HepG2 (cell line): ENCODE measurements around the gene BICDL1. TPM values are rescaled to one million over a fixed set of nuclear protein-coding genes. Genes with fewer than 3 reads are reported as not detected.

Experiments used
- CAMTA2 ChIP-seq: sonication (generic); formaldehyde crosslinking; IDR thresholded peaks from 2 replicates; pipeline ENCODE4 v1.4.0; 2020; ENCODE audit warnings: mild to moderate bottlenecking, missing genetic modification reagents, borderline replicate concordance
- CBX2 ChIP-seq, 2 experiments: fragments of 200-600 bp in 1 of 2; sonication (generic); formaldehyde crosslinking in 1 of 2; IDR thresholded peaks; 2 replicates each; pipeline versions ENCODE4 v1.7.0 to v1.8.1; 2018 to 2022; ENCODE audit warnings: low read depth in 2 of 2, low read length in 1 of 2, mild to moderate bottlenecking in 1 of 2, missing genetic modification reagents in 1 of 2
- FOXK1 ChIP-seq: sonication (generic); formaldehyde crosslinking; IDR thresholded peaks from 2 replicates; pipeline ENCODE4 v1.4.0; 2020; ENCODE audit warnings: low read depth, missing genetic modification reagents, borderline replicate concordance
- KLF12 ChIP-seq: sonication (generic); formaldehyde crosslinking; IDR thresholded peaks from 2 replicates; pipeline ENCODE4 v1.4.0; 2020; ENCODE audit warnings: missing genetic modification reagents, borderline replicate concordance
- RELA ChIP-seq: sonication (generic); formaldehyde crosslinking; IDR thresholded peaks from 2 replicates; pipeline ENCODE4 v1.4.0; 2020; ENCODE audit warnings: missing genetic modification reagents
- RFXANK ChIP-seq: IDR thresholded peaks from 2 replicates; pipeline ENCODE4 v1.6.1; 2016
- SOX6 ChIP-seq, 2 experiments: fragments of 450-650 bp in 1 of 2; sonication (generic) in 1 of 2; formaldehyde crosslinking in 1 of 2; IDR thresholded peaks; 2 replicates each; pipeline versions ENCODE4 v1.4.0 to v1.6.1; 2017 to 2020; ENCODE audit warnings: antibody characterized with exemption in 1 of 2, mild to moderate bottlenecking in 1 of 2, missing genetic modification reagents in 1 of 2
- SP4 ChIP-seq: sonication (generic); formaldehyde crosslinking; IDR thresholded peaks from 2 replicates; pipeline ENCODE4 v1.8.1; 2023; ENCODE audit warnings: mild to moderate bottlenecking, missing genetic modification reagents
- SRY ChIP-seq: sonication (generic); formaldehyde crosslinking; IDR thresholded peaks from 2 replicates; pipeline ENCODE4 v1.8.0; 2022; ENCODE audit warnings: mild to moderate bottlenecking, missing genetic modification reagents
- SSRP1 ChIP-seq: IDR thresholded peaks from 2 replicates; pipeline ENCODE4 v1.6.1; 2016; ENCODE audit warnings: control low read depth
- ZNF256 ChIP-seq: sonication (generic); formaldehyde crosslinking; conservative IDR thresholded peaks from 2 replicates; pipeline ENCODE4 v1.4.0; 2020; ENCODE audit warnings: missing genetic modification reagents
- ZNF264 ChIP-seq: sonication (generic); formaldehyde crosslinking; IDR thresholded peaks from 2 replicates; pipeline ENCODE4 v1.4.0; 2020; ENCODE audit warnings: missing genetic modification reagents
- ZNF296 ChIP-seq: sonication (generic); formaldehyde crosslinking; conservative IDR thresholded peaks from 2 replicates; pipeline ENCODE4 v1.5.0; 2020; ENCODE audit warnings: mild to moderate bottlenecking, missing genetic modification reagents
- ZNF660 ChIP-seq: sonication (generic); formaldehyde crosslinking; IDR thresholded peaks from 2 replicates; pipeline ENCODE4 v1.5.1; 2020; ENCODE audit warnings: mild to moderate bottlenecking, low read depth, missing genetic modification reagents, borderline replicate concordance
- ZNF766 ChIP-seq: sonication (generic); formaldehyde crosslinking; IDR thresholded peaks from 2 replicates; pipeline ENCODE4 v1.5.0; 2020; ENCODE audit warnings: missing genetic modification reagents, borderline replicate concordance
- polyA plus RNA-seq, 8 experiments: library from polyadenylated mRNA; depleted of rRNA in 3 of 8; stranded (reverse) in 7 of 8; unstranded in 1 of 8; fragments of >200 nt; fragmentation: Illumina TruSeq in 4 of 8; extraction: Trizol in 4 of 8; gene quantifications; 2 replicates each; pipeline versions ENCODE4 v1.2.1 to v1.2.3, GENCODE V29; 2011 to 2016; ENCODE audit warnings: low read depth in 4 of 8, missing spikeins in 1 of 8, mixed read lengths in 1 of 8; ENCODE audit not compliant: insufficient read depth in 1 of 8
- total RNA-seq, 5 experiments: library from RNA; depleted of rRNA; stranded (reverse); fragments of >200 nt; fragmentation: Illumina TruSeq; extraction: Trizol; gene quantifications; 2 replicates each; pipeline ENCODE4 v1.2.3, GENCODE V29; 2016; ENCODE audit warnings: low read depth in 1 of 5
- TF ChIP-seq, protein P1 (sequence below): sonication (generic); formaldehyde crosslinking; IDR thresholded peaks from 2 replicates; pipeline ENCODE4 v1.5.1; 2020; ENCODE audit warnings: mild to moderate bottlenecking, missing genetic modification reagents, borderline replicate concordance
- TF ChIP-seq, protein P2 (sequence below): sonication (generic); formaldehyde crosslinking; IDR thresholded peaks from 2 replicates; pipeline ENCODE4 v1.4.0; 2020; ENCODE audit warnings: missing genetic modification reagents
- TF ChIP-seq, protein P3 (sequence below): sonication (generic); formaldehyde crosslinking; IDR thresholded peaks from 2 replicates; pipeline ENCODE4 v1.4.0; 2020; ENCODE audit warnings: missing genetic modification reagents, low read depth, mild to moderate bottlenecking, borderline replicate concordance
- TF ChIP-seq, protein P4 (sequence below): IDR thresholded peaks from 2 replicates; pipeline ENCODE4 v1.4.0; 2020; ENCODE audit warnings: mild to moderate bottlenecking, missing genetic modification reagents
- TF ChIP-seq, protein P5 (sequence below): sonication (generic); formaldehyde crosslinking; IDR thresholded peaks from 2 replicates; pipeline ENCODE4 v1.4.0; 2020; ENCODE audit warnings: missing genetic modification reagents

Gene BICDL1
- total and polyA plus RNA-seq, 2 of the 13 experiments (the other 11 are each of a cell fraction or from before 2014, with no cell fraction given), result 3.6 to 9.7 TPM

DNA sequence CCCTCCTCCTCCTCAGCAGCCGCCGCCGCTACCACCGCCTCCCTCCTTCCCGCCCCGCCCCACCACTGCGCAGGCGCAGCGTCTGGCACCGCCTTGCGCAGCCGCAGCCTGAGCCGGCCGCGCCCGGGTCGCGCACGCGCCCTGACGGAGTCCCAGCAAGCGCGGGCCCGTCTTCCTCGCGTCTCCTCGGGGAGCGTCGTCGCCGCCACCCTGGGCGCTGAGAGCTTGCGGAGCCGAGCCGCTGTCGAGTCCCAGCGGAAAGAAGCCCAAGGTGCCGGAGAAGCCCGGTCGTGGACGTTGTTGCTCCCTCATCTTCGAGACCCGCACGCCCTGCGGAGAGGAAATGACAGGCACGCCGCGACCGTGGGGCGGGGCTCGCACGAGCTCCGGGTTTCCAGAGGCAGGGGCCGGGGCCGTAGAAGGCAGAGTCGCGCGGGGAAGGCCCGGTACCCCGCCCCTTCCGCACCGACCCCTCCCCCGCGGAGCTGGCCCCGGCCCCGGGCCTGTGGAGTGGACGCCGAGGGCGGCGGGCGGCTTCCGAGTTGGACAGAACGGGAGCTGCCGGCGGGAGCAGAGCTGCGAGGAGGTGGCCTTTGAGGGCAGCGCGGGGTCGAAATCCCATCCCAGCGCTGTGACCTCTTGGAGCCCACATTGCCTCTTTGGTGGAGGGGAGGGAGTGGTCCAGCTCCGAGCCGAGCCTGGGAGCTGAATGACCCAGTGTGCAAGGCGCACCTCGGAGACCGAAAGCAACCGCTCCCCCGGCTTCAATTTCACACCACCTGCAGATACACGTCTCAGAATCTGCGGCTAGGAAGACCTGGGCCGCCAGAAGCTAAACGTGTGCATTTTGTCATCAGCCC is 128.0 kb downstream of the BICDL1 start (continued):
- TF ChIP-seq SOX6 (IDR thresholded peaks at IDR 0.05) (no peak), SOX6 (CRISPR knock-in tag; IDR thresholded peaks at IDR 0.05) (peak; percentile 36; the same call in 1 of the 2 replicates), ZNF256 (CRISPR knock-in tag) (no peak), ZNF766 (0 out of 2 replicates have a peak, but pooled peaks have one; percentile 45), CBX2 (IDR thresholded peaks at IDR 0.05; ENCODE audit: low read depth, low read length) (no peak), CBX2 (CRISPR knock-in tag; IDR thresholded peaks at IDR 0.05; ENCODE audit: low read depth) (no peak), ZNF264 (CRISPR knock-in tag) (0 out of 2 replicates have a peak, but pooled peaks have one; percentile 68), ZNF660 (no peak), SRY (CRISPR knock-in tag) (peak; percentile 97), FOXK1 (CRISPR knock-in tag) (no peak), RELA (CRISPR knock-in tag) (no peak), SSRP1 (CRISPR knock-in tag) (no peak), ZNF296 (CRISPR knock-in tag) (0 out of 2 replicates have a peak, but pooled peaks have one; percentile 63), SP4 (peak; percentile 57), CAMTA2 (CRISPR knock-in tag) (no peak), KLF12 (CRISPR knock-in tag) (peak; percentile 93), RFXANK (no peak)
- TF ChIP-seq, protein P1, sequence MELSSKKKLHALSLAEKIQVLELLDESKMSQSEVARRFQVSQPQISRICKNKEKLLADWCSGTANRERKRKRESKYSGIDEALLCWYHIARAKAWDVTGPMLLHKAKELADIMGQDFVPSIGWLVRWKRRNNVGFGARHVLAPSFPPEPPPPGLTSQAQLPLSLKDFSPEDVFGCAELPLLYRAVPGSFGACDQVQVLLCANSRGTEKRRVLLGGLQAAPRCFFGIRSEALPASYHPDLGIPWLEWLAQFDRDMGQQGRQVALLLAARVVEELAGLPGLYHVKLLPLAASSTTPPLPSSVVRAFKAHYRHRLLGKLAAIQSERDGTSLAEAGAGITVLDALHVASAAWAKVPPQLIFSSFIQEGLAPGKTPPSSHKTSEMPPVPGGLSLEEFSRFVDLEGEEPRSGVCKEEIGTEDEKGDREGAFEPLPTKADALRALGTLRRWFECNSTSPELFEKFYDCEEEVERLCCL (CRISPR knock-in tag), result peak; percentile 73; the same call in 1 of the 2 replicates
- TF ChIP-seq, protein P2, sequence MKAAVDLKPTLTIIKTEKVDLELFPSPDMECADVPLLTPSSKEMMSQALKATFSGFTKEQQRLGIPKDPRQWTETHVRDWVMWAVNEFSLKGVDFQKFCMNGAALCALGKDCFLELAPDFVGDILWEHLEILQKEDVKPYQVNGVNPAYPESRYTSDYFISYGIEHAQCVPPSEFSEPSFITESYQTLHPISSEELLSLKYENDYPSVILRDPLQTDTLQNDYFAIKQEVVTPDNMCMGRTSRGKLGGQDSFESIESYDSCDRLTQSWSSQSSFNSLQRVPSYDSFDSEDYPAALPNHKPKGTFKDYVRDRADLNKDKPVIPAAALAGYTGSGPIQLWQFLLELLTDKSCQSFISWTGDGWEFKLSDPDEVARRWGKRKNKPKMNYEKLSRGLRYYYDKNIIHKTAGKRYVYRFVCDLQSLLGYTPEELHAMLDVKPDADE (CRISPR knock-in tag), result peak; percentile 48; the same call in 1 of the 2 replicates
- TF ChIP-seq, protein P3, sequence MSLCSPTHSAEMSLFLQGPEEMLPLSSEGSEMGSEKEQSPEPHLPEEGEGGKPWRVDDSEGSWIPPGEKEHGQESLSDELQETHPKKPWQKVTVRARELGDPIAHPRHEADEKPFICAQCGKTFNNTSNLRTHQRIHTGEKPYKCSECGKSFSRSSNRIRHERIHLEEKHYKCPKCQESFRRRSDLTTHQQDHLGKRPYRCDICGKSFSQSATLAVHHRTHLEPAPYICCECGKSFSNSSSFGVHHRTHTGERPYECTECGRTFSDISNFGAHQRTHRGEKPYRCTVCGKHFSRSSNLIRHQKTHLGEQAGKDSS (CRISPR knock-in tag), result no peak
- TF ChIP-seq, protein P4, sequence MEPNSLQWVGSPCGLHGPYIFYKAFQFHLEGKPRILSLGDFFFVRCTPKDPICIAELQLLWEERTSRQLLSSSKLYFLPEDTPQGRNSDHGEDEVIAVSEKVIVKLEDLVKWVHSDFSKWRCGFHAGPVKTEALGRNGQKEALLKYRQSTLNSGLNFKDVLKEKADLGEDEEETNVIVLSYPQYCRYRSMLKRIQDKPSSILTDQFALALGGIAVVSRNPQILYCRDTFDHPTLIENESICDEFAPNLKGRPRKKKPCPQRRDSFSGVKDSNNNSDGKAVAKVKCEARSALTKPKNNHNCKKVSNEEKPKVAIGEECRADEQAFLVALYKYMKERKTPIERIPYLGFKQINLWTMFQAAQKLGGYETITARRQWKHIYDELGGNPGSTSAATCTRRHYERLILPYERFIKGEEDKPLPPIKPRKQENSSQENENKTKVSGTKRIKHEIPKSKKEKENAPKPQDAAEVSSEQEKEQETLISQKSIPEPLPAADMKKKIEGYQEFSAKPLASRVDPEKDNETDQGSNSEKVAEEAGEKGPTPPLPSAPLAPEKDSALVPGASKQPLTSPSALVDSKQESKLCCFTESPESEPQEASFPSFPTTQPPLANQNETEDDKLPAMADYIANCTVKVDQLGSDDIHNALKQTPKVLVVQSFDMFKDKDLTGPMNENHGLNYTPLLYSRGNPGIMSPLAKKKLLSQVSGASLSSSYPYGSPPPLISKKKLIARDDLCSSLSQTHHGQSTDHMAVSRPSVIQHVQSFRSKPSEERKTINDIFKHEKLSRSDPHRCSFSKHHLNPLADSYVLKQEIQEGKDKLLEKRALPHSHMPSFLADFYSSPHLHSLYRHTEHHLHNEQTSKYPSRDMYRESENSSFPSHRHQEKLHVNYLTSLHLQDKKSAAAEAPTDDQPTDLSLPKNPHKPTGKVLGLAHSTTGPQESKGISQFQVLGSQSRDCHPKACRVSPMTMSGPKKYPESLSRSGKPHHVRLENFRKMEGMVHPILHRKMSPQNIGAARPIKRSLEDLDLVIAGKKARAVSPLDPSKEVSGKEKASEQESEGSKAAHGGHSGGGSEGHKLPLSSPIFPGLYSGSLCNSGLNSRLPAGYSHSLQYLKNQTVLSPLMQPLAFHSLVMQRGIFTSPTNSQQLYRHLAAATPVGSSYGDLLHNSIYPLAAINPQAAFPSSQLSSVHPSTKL (CRISPR knock-in tag), result peak; percentile 35; the same call in 1 of the 2 replicates
- TF ChIP-seq, protein P5, sequence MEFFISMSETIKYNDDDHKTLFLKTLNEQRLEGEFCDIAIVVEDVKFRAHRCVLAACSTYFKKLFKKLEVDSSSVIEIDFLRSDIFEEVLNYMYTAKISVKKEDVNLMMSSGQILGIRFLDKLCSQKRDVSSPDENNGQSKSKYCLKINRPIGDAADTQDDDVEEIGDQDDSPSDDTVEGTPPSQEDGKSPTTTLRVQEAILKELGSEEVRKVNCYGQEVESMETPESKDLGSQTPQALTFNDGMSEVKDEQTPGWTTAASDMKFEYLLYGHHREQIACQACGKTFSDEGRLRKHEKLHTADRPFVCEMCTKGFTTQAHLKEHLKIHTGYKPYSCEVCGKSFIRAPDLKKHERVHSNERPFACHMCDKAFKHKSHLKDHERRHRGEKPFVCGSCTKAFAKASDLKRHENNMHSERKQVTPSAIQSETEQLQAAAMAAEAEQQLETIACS (CRISPR knock-in tag), result peak; percentile 88
